ENCODE measurements around the gene SCGB3A1. TPM values are rescaled to one million over a fixed set of nuclear protein-coding genes. Genes with fewer than 3 reads are reported as not detected.

Gene SCGB3A1
- total and polyA plus RNA-seq, 8 donors: 1.1 to 104 (median 2.9) TPM

- ATAC-seq (no peak), DNase-seq (peak in 1 of 4 donors; percentile 14)
- H3K4me1 ChIP-seq: no peaks in the 10 kb centered on the region
- intact Hi-C loops (cut with DNase I): no loop called here
- no peaks in the 10 kb centered on the region for H3K9me3 ChIP-seq
- no peak overlapping the region for H3K4me3 ChIP-seq
- H3K36me3 ChIP-seq: peaks cover 0 to 11% of the 10 kb centered on the region in 2 donors
- H3K27me3 ChIP-seq: no peaks in the 10 kb centered on the region
- no peak overlapping the region for H3K27ac ChIP-seq
- no peak for TF ChIP-seq CTCF (IDR thresholded peaks at IDR 0.05)
Measured at GRCh38 chr5:180541710-180542109, 49.6 kb downstream of the SCGB3A1 start.

Other genes with a start within 250 kb of the SCGB3A1 start
- 10 to 100 TPM; 13.5 to 17.6 TPM for gene GFPT2, start 238.2 kb downstream of the SCGB3A1 start, total RNA-seq
- 1 to 10 TPM; 5.2 to 9.5 (median 7.8) TPM for gene GFPT2, start 238.2 kb downstream of the SCGB3A1 start, polyA plus RNA-seq (ENCODE audit: insufficient read length in 6 of 6)
- 10 to 100 TPM; 29.1 to 30.7 TPM for gene CNOT6, start 97.1 kb downstream of the SCGB3A1 start, total RNA-seq
- 10 to 100 TPM; 48.3 to 58.3 (median 51.0) TPM for gene CNOT6, start 97.1 kb downstream of the SCGB3A1 start, polyA plus RNA-seq (ENCODE audit: insufficient read length in 6 of 6)
- gene FLT4, start 58.1 kb upstream of the SCGB3A1 start, total RNA-seq: 10 to 100 TPM; 21.7 to 24.1 TPM
- 10 to 100 TPM; 37.1 to 48.5 (median 39.9) TPM for gene FLT4, start 58.1 kb upstream of the SCGB3A1 start, polyA plus RNA-seq (ENCODE audit: insufficient read length in 6 of 6)
- not detected for gene OR2Y1, start 148.6 kb upstream of the SCGB3A1 start, total RNA-seq
- gene OR2Y1, start 148.6 kb upstream of the SCGB3A1 start, polyA plus RNA-seq (ENCODE audit: insufficient read length in 6 of 6): not detected
- gene MGAT1, start 211.3 kb upstream of the SCGB3A1 start, total RNA-seq: 100 to 1,000 TPM; 160 to 263 TPM
- gene MGAT1, start 211.3 kb upstream of the SCGB3A1 start, polyA plus RNA-seq (ENCODE audit: insufficient read length in 6 of 6): 10 to 100 TPM; 70.6 to 98.4 (median 83.1) TPM